Measurements from ENCODE around the gene TALDO1.

DNA sequence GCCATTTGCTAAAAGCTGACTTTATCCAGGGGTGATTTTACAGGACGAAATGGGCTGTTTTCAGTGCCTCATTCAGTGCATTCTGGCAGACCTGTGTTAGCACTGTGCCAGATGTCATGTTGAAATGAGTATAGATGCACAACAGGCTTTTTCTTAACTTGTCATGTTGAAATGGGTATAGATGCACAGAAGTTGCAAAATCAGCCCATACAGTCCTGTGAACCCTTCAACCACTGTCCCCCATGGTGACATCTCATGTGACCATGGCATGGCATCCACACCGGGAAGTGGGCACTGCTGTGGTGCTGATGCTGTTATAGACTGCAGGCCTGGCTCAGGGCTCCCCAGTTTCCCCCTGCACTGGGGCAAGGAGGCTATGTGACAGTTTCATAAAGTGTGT is 2.5 kb downstream of the TALDO1 start:
- TF ChIP-seq, protein P1, sequence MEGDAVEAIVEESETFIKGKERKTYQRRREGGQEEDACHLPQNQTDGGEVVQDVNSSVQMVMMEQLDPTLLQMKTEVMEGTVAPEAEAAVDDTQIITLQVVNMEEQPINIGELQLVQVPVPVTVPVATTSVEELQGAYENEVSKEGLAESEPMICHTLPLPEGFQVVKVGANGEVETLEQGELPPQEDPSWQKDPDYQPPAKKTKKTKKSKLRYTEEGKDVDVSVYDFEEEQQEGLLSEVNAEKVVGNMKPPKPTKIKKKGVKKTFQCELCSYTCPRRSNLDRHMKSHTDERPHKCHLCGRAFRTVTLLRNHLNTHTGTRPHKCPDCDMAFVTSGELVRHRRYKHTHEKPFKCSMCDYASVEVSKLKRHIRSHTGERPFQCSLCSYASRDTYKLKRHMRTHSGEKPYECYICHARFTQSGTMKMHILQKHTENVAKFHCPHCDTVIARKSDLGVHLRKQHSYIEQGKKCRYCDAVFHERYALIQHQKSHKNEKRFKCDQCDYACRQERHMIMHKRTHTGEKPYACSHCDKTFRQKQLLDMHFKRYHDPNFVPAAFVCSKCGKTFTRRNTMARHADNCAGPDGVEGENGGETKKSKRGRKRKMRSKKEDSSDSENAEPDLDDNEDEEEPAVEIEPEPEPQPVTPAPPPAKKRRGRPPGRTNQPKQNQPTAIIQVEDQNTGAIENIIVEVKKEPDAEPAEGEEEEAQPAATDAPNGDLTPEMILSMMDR (IDR thresholded peaks at IDR 0.05; ENCODE audit: low read length): no peak
- no peak for TF ChIP-seq EZH2 (optimal IDR thresholded peaks at IDR 0.05; ENCODE audit: low read depth, low read length)
- no peak for TF ChIP-seq EZH2phosphoT487 (IDR thresholded peaks at IDR 0.05; ENCODE audit: low read length)

Data from MM.1S (cell line).